SKM-1 treated with dmso at 0.1 percent for 144 hours (cell line): ENCODE data around the gene MAP3K8.
"Not testable (repeated sequence)": the region's sequence is repeated elsewhere in the genome, so short reads cannot be mapped to it uniquely, and the experiment has no call there.

Experiments used
- DNase-seq: peaks from one replicate; lab custom pipeline; 2025; ENCODE audit not compliant: unreplicated experiment; lab: John Stamatoyannopoulos, UW

Gene MAP3K8

DNA sequence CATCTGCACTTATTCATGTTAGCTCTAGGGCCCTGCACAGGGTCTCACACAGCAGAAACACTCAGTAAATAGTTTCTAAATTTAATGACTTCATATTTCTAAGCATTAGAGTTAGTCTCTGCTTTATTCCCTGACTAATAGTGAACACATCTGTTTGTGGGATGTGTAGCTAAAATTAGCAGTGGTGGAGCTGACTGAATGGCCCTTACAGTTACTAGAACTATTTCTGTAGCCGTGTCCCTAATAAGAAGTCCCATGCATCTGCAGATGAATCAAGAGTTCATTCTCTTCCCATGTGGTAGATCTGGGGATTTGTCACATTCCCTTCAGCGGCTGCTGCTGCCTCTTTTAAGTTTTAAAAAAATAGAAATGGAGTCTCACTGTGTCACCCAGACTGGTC lies 11.7 kb downstream of the MAP3K8 start:
- DNase-seq = no peak

DNA sequence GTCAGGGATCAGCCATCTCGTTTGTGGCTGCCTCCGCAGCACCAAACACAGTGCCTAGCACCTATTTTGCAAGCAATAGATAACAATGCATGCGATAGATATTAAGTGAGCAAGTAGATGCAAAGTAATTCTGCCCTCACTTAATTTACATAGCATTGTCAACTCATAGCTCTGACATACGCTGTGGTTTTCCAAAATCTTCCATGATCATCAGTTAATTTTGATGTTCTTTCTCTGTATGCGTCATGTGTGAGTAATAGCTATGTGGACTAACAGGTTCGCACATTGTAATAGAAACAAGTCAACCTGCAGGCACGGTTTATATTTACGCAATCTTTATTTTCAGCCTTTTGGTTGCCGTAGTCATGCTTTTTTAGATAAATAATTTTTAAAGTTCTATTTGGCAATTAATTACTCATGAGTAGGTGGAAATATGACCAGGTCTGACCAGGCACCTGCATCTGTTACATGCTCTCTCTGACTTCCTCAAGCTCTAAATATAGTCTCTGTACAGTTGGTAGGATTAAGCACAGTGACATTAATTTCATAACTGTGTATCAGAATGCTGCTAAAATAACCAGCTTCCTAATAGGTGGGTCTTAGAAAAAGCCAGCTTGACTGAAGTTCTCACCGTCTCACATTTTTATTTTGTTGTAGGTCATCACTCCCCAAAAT lies 13.3 kb downstream of the MAP3K8 start:
- no peak for DNase-seq

DNA sequence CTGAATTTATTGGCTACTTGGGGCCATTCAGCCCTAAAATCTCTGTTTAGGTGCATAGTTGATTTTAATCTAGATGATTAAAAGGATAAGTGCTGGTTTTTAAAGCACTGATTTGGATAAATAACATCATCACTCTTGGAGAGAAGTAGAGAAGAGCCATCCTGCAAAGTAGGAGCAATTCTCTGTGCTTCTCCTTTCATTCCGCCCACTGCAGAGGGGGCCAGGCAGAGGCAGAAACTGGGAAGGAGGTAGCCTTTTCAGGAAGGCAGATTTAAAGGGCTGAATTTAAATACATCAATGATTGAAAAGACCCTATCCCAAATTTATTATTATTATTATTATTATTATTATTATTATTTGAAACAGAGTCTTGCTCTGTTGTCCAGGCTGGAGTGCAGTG lies 14.1 kb downstream of the MAP3K8 start:
- DNase-seq = no peak

DNA sequence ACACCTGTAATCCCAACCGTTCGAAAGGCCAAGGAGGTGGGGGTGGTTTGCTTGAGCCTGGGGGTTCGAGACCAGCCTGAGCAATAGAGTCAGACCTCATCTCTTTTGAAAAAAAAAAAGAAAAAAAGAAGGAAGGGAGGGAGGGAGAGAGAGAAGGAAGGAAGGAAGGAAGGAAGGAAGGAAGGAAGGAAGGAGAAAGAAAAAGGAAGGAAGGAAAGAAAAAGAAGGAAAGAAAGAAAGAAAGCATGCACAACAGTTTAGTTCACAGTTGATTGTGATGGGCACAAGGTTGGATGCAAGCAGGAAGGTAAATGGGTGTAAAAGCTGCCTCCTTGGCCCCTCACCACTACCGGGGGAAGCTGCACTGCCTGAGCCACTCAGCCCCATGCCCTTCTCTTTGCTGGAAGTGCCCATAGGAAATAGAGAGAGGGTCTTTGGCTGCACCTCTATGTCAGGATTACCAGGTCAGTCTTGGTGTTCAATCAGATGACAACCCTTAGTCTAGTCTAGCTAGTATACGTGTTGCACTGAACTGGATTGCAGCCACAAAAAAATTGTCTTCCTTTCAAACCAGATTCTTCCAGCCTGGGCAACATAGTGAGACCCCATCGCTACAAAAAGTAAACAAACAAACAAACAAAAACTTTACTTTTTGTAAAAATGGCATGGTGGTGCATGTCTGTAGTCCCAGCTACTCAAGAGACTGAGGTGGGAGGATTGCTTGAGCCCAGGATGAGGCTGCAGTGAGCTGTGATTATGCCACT lies 20.0 kb downstream of the MAP3K8 start:
- no peak for DNase-seq

DNA sequence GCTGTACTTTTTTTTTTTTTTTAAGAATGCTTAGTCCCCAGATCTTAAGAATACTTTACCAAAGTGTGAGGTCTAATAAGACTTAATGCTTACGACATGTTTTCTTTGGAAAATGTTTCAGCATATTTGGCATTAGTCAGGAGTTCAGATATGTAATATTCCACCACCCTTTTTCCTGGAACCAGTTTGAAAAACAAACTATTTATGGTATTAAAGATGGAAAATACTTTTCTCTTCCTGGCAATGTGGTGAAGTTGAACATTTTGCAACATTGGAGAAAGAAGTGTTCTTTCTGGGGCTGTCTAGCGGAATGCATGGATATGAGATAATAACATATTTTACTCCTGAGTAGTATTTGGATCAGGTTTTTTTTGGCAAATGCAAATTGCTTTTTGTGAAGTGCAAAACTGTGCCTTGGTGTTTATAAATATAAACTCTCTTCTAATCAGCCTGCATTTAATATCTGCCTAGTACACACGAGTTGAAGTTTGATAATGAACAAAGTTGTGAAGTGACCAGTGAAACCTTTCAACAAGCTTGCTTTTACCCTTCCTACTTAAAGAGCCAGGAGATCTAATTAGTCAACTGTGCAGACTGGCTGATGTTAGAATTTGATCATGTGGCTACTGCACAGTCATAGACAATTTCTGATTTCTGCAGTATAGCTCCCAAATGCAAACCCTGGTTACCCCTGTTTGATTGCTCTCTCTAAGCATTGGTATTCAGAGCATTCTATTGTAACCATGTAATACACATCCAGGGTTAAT lies 20.9 kb downstream of the MAP3K8 start:
- no peak for DNase-seq

DNA sequence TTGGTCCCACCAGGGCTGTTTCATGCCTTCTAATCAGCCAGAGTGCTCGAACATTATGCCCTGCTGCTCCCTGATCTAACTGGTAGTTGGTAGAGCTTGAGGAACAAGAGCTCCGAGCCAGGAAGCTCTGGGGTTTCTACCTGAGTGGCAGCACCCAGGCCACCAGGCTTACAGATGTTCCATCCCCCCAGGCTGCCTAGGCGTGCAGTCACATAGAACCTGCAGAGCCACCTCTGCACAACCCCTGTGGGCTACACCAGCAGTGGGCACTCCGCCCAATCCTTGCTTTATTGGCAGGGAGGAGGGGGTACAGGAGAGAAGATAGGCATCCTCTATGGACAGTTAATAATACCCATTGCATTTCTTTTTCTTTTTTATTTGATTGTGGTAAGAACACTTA lies 21.8 kb downstream of the MAP3K8 start:
- DNase-seq = no peak

DNA sequence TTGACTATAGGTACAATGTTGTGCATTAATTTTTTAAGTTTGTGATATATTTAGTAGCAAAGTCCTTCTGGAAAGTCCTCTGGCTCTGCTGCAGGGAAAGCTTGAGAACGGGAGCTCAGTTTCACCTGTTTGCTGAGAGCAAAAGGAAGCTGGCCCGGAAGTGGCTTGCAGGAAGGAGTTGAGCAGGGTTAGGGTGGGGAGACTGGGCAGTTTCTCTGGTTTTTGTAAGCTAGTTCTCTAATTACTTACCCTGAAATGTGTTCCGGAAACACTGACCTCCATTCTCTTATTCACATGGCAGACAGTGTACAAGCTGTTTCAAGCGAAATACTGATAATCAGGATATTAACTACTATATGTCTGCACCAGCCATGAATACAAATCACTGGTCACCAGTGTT lies 22.3 kb downstream of the MAP3K8 start:
- DNase-seq = peak; percentile 61

DNA sequence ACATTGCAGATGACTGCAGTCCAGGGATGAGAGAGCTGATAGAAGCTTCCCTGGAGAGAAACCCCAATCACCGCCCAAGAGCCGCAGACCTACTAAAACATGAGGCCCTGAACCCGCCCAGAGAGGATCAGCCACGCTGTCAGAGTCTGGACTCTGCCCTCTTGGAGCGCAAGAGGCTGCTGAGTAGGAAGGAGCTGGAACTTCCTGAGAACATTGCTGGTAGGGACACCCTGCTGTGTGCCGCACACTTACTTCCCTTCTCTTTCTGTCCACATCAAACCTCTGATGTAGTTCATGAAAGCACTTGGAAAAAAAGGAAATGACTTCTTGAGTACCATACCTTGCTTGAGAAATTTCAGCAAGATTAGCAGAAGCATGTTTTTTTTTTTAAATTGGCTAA lies 25.3 kb downstream of the MAP3K8 start:
- DNase-seq = peak; percentile 80

DNA sequence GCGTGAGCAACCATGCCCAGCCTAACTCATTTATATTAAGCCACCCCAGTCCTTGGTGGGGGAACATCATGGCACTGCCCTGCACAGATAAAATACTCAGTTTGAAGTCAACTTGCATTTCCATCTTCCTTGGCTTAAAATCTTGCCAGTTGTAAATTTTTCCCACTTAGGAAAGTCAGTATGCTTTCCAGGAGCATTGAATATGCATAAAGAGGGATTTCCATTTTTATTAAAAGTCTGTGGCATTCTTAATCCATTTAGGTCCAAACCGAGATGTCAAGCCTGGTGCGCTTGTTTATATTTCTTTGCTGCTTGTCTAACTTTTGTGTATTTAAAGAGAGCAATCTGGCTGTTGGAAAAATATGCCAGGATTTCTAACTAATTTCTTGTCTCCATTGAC lies 26.1 kb downstream of the MAP3K8 start:
- DNase-seq = no peak

DNA sequence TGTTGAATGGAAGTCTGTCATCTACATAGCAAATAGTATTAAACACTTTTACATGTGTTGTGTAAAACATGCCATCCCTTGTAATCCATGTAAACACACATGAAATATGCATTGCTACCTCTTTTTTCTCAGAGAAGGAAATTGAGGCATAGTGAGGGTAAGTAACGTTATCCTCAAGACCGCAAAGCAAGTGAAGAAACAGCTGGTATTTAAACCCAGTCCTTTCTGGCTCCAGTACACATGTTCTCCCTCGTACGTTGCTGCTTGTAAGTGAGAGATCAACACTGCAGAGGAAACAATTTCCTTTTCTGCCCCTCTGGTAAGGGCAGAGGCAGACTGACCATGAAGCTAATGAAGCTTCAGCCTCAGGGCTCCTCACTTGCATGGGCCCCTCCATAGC lies 28.5 kb downstream of the MAP3K8 start:
- no peak for DNase-seq

DNA sequence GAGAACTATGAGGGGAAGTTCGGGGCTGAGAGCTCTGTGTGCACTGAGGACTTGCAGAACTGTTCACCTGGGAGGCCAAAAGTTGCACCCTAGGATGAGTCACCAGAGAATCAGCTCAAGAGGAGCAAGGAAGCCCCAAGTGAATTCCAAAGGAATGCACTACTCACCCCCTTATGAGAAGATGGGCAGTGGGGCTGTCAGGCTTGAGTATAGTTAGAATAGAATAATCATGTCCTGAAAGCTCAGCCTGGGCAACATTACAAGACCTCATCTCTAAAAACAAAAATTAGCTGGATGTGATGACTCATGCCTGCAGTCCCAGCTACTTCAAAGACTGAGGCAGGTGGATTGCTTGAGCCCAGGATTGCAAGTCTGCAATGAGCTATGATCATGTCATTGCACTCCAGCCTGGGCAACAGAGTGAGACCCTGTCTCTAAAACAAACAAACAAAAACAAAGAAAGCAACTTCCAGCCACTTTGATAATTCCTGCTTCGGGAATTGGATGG lies 30.0 kb downstream of the MAP3K8 start:
- no peak for DNase-seq

DNA sequence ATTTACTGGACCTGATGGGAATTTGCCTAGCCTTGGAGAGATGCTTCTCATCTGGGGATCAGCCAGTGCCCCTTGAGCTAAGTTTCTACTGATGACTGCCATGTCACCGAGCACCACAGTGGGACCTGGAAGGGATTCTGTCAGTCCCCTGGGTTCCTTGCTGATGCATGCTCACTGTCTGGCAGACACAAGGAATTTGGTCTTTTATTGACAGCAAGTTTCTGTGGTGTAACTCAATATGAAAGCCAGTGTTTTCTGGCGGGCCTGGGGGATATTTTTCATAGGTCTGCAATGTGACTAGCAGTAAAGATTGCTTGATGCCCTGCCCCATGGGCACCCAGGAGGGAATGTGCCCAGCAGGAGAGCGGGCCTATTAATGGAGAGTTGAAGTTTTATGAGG lies 30.7 kb downstream of the MAP3K8 start:
- DNase-seq = no peak

DNA sequence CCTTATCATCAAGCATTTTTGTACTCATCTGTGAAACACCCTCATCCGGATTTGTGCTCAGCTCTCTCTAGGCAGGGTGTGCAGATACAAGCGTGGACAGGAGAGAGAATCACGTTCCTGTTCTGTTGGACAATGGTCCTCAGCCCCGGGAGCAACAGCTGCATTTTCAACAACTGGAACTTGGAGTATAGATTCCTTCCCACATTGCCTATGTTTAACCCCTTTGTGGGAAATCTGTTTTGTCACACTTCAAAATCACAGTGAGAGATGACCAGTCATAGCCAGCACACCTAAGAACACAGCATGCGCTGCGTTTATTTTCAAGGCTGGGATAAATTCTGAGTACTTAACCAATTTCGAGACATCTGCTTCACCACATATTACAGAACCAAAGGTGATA lies 32.5 kb downstream of the MAP3K8 start:
- no peak for DNase-seq

DNA sequence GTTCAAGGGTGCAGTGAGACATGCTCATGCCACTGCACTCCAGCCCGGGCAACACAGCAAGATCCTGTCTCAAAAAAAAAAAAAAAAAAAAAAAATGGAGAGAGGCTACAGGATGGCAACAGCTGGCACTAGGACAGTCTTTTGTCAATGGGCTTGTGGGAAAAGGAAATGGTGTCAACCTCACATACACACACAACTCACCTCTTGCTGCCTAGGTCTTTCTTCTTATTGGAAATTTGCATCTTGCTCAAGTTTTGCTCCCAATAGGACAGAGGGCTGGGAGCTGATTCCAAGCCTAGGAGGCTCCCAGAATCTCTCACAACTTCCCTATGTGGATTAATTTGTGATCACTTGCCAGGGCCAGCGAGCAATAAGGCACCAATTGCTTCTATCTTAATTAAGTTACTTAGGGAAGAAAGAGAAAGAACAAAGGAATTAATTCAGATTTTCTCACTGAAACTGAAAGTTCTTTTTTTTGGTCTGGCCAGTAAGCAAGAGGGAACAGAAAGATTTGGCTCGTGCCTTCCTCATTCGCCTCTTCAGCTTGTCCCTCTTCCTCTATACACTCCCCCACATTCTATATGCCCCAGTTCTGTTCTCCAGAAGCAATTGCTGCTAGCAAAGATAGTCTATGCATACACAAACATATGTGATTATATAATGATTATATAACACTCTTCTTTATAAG lies 33.8 kb downstream of the MAP3K8 start:
- DNase-seq = peak; percentile 47

DNA sequence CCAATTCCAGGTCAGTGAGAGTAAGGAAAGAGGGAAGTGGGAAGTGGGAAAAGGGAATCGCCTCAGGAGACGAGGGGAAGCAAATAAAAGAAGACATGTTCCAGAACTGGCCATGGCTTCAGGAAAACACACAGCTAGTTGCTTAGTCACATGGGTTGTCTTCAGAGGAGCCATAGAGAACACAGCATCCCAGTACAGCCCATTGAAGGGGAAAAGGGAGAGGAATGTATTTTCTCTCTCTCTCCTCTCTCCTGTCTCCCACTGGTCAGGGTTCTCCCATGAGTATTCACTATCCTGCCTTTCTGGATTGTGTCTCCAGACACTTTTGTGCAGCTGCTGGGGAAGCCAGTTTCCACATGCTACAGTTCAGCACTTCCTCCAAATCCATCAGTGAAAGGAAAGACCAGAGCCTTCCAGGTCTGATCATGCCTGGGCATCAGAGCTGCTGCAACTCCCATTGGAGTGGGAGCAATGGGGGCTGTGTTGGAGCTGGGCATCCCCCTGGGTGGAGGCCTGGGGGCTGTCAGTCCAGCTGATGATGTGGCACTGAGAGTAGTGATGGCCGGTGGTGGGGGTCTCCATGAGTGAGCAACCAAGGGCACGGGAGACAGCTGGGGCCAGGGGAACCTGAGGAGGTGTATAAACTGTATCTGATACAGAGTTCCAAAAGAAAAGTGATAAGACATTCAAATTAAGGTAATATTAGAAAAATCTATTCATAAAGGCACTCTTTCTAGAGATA lies 38.6 kb downstream of the MAP3K8 start:
- DNase-seq = no peak

DNA sequence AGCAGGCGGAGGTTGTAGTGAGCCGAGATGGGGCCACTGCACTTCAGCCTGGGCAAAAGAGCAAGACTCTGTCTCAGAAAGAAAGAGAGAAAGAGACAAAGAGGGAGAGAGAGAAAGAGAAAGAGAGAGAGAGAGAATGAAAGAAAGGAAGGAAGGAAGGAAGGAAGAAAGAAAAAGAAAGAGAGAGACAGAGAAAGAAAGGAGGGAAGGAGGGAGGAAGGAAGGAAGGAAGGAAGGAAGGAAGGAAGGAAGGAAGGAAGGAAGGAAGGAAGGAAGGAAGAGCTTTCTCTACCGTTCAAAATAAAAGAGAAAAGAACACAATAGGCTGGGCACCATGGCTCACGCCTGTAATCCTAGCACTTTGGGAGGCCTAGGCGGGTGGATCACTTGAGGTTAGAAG lies 41.5 kb downstream of the MAP3K8 start:
- not testable (repeated sequence) for DNase-seq

DNA sequence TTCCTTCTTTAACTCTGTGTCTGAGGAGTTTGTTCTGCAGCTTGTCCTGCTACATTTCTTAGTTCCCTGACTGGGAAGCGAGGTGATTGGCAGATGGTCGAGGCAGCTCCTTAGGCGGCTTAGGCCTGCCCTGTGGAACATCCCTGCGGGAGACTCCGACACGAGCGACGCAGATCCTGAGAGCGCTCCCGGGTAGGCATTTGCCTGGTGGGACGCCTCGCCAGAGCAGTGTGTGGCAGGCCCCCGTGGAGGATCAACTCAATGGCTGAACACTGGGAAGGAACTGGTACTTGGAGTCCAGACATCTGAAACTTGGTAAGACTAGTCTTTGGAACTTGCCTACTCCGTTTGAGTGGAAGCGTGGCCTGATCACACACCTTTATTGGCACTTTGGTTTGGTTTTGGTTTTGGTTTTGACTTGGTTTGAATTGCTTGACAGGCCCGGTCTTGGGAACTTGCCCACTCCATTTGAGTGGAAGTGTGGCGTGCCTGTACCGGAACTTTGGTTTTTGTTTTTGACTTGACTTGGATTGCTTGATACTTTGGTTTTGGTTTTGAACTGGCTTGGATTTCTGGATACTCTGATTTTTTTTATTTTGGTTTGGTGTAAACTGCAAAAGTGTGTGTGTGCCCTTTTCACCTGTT lies 42.6 kb downstream of the MAP3K8 start:
- no peak for DNase-seq

DNA sequence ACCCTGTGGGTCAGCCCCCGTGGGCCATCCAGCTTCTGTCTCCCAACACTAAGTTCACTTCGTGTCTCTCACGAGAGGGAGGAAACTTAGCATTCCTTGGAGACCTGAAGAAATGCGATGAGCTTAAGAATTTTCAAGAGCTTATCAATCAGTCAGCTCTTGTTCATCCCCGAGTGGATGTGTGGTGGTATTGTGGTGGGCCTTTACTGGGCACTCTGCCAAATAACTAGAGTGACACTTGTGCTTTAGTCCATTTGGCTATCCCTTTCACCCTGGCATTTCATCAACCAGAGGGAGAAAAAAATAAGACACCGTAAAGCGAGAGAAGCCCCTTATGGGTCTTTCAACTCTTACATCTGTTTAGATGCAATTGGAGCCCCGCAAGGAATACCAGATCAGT lies 45.5 kb downstream of the MAP3K8 start:
- DNase-seq = not testable (repeated sequence)

DNA sequence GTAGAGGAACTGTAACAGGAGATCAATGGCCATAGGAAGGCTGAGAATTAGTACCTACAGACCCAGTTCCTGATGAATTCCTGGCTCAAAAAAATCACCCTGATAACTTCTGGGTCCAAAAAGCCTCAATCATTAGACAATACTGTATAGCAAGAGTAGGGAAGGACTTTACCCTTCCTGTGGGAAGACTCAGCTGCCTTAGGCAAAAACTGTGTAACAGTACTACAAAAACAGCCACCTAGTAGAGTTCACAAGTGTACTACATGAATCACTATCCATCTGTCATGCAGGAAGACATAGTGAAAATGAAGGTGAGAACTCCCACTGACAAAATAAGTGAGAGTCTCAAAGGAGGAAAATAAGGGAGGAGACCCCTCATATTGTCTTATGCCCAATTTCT lies 47.6 kb downstream of the MAP3K8 start:
- no peak for DNase-seq

DNA sequence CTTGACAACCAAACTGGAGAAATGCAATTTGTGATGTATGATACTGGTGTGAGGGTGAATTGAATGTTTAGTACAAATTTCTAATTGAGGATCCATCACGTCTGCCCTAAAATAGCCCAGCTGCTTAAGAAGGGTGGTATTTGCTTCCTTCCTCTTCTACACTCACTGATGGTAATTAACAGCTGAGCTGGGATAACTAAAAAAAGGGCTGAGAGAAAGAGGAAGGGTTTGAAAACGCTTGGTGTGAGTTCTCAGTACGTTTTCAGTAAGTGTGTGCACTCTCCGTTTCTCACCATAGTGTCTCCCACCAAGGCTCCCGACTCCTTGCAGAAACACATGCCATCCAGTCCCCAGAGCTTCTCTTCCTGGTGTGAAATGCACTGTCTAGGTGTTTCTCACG lies 54.3 kb downstream of the MAP3K8 start:
- peak; percentile 64 for DNase-seq
